ENCODE data around the gene ITPRIP. TPM values are rescaled to one million over a fixed set of nuclear protein-coding genes. Genes with fewer than 3 reads are reported as not detected.

The ITPRIP gene
- total RNA-seq, 4 donors from 2014 or later, result 1.8 to 25.1 (median 6.6) TPM

DNA sequence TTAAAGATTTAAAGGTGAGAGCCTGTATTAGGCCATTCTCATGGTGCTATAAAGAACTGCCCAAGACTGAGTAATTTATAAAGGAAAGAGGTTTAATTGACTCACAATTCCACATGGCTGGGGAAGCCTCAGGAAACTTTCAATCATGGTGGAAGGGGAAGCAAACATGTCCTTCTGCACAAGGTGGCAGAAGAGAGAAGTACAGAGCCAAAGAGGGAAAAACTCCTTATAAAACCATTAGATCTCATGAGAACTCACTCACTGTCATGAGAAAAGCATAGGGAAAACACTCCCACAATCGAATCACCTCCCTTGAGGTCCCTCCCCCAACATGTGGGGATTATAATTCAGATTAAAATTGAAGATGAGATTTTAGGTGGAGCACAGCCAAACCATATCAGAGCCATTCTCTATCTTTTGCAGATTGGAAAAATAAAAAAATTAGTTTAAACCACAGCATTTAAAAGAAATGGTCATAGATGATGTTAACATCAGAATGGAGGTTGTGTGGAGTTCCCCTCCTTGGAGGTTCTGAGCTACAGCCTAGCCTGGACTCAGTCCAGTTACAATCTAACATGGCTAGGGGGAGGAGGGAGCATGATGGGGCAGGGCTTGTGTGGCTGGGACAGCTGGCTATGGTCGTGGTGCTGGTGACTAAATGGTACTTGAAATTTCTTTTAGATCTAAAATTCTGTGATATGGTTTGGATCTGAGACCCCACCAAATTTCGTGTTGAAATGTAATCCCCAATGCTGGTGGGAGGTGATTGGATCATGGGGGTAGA lies 36.2 kb downstream of the ITPRIP start:
- in situ Hi-C loops (cut with MboI; ENCODE audit: low pct_ligation_motif_present in 1 of 4, low pct_unique_long_range_greater_than_20kb in 1 of 4, low sequenced_read_pairs in 3 of 4), result loop anchor here in 1 of 4 donors (5.0 kb wide), 1 partner anchor 45 kb away; no protein-coding TSS in a partner anchor

GRCh38 chr10:104300736-104301292 lies 37.5 kb downstream of the ITPRIP start:
- peak; percentile 65 for DNase-seq
- in situ Hi-C loops (cut with MboI; ENCODE audit: low pct_ligation_motif_present in 1 of 4, low pct_unique_long_range_greater_than_20kb in 1 of 4, low sequenced_read_pairs in 3 of 4), result loop anchor here in 1 of 4 donors (5.0 kb wide), 1 partner anchor 46 kb away; no protein-coding TSS in a partner anchor
- intact Hi-C loops (cut with DNase I; ENCODE audit: low total_unique reads), result no loop called here
- Histone ChIP-seq H3K27me3 (no peaks in the 10 kb centered on the region), H3K36me3 (no peaks in the 10 kb centered on the region), H3K27ac (peak overlapping the region; percentile 57 to 78 (median 69)), H3K4me1 (peaks cover 0 to 13% (median 7%) of the 10 kb centered on the region in 4 donors), H3K9me3 (no peaks in the 10 kb centered on the region), H3K4me3 (no peak overlapping the region)
- WGBS, 2 donors (ENCODE audit: low coverage in 1 of 2), result 0 to 57% methylated on average over 1 to 7 of the region's 7 CpGs
- TF ChIP-seq POLR2A (IDR thresholded peaks at IDR 0.05), result no peak
- TF ChIP-seq POLR2AphosphoS5 (IDR thresholded peaks at IDR 0.05), result peak; percentile 59 to 61 (median 59)
- no peak for TF ChIP-seq EP300 (IDR thresholded peaks at IDR 0.05; ENCODE audit: low read depth)
- TF ChIP-seq, protein P1, sequence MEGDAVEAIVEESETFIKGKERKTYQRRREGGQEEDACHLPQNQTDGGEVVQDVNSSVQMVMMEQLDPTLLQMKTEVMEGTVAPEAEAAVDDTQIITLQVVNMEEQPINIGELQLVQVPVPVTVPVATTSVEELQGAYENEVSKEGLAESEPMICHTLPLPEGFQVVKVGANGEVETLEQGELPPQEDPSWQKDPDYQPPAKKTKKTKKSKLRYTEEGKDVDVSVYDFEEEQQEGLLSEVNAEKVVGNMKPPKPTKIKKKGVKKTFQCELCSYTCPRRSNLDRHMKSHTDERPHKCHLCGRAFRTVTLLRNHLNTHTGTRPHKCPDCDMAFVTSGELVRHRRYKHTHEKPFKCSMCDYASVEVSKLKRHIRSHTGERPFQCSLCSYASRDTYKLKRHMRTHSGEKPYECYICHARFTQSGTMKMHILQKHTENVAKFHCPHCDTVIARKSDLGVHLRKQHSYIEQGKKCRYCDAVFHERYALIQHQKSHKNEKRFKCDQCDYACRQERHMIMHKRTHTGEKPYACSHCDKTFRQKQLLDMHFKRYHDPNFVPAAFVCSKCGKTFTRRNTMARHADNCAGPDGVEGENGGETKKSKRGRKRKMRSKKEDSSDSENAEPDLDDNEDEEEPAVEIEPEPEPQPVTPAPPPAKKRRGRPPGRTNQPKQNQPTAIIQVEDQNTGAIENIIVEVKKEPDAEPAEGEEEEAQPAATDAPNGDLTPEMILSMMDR (IDR thresholded peaks at IDR 0.05), result no peak

More for the DNA sequence above, 36.2 kb downstream of the ITPRIP start:
- TF ChIP-seq, protein P1 (IDR thresholded peaks at IDR 0.05), result no peak
- TF ChIP-seq POLR2AphosphoS5 (IDR thresholded peaks at IDR 0.05), result no peak
- TF ChIP-seq POLR2A (IDR thresholded peaks at IDR 0.05), result no peak
- Histone ChIP-seq H3K4me1 (peaks cover 0 to 15% (median 7%) of the 10 kb centered on the region in 4 donors), H3K4me3 (no peak overlapping the region), H3K27me3 (no peaks in the 10 kb centered on the region), H3K9me3 (no peaks in the 10 kb centered on the region), H3K27ac (peak overlapping the region in 1 of 4 donors; percentile 78), H3K36me3 (no peaks in the 10 kb centered on the region)
- 80 to 81% methylated on average over 1 to 3 of the region's 3 CpGs for WGBS, 2 donors (ENCODE audit: low coverage in 1 of 2)
- no peak for DNase-seq
- intact Hi-C loops (cut with DNase I; ENCODE audit: low total_unique reads), result no loop called here

DNA sequence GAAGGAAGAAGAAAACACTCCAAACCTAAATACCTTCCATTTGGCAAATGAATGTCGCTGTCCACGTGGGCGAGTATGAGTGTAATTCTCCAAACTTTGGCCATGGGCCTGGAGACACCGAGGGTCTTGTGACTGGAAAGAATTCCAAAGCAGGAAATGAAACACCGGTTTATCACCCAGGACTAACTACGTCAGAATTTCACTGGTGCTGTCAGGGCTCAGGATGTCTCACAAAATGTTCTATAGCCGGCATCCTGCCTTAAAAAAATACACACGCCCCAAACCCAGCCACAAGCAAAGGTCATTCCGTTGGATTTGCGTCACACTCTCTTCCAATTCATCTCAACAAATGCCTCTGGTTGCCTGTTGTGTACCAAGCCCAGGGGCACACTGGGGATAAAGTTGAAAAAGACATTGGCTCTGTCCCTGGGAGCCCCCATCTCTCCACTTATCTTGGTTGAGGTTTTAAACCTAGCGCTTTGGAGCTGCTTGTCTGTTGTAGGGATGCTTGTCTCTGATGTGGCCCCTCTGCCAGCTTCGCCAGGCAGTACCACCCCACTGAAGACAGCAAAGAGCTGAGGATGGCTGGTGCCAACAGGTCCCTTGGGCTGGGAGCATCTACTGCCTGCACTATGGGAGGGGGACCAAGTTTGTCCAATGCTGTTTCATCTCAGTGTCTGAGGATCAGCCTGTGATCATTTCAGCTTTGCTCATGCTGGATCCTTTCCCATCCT lies 38.1 kb downstream of the ITPRIP start:
- Histone ChIP-seq H3K27me3 (no peaks in the 10 kb centered on the region), H3K36me3 (no peaks in the 10 kb centered on the region), H3K9me3 (no peaks in the 10 kb centered on the region), H3K4me1 (peaks cover 0 to 9% (median 7%) of the 10 kb centered on the region in 4 donors), H3K4me3 (no peak overlapping the region), H3K27ac (peak overlapping the region; percentile 57 to 78 (median 69))
- TF ChIP-seq, protein P1 (IDR thresholded peaks at IDR 0.05), result no peak
- TF ChIP-seq POLR2AphosphoS5 (IDR thresholded peaks at IDR 0.05), result peak in 2 of 3 donors; percentile 22 to 32
- WGBS, 2 donors (ENCODE audit: low coverage in 1 of 2), result 58 to 73% methylated on average over 10 to 12 of the region's 12 CpGs
- intact Hi-C loops (cut with DNase I; ENCODE audit: low total_unique reads) (no loop called here), in situ Hi-C loops (cut with MboI; ENCODE audit: low pct_ligation_motif_present in 1 of 4, low pct_unique_long_range_greater_than_20kb in 1 of 4, low sequenced_read_pairs in 3 of 4) (loop anchor here in 1 of 4 donors (5.0 kb wide), 1 partner anchor 47 kb away; no protein-coding TSS in a partner anchor)
- no peak for DNase-seq
